Measurements from ENCODE around the gene FOXP1. TPM values are rescaled to one million over a fixed set of nuclear protein-coding genes. Genes with fewer than 3 reads are reported as not detected.

FOXP1 gene
- total and polyA plus RNA-seq, 4 donors, result 4.9 to 35.4 (median 32.0) TPM

DNA sequence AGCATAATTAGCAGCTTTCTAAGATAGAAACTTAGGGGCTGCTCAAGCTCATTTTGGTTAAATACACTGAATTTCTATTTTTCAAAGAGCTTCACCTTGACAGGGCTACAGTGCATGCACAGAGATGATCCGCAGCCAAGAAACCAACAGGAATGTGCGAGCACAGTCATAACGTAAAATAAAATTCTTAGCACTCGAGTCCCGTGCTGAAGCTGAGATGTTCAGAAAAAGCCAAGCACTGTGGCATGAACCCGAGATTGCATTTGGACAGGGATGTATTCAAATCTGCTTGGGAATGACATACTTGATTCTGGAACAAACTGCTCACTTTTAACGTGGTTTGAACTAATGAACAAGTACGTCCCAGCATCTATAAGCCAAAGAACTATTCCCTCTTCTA is 340.3 kb downstream of the FOXP1 start:
- TF ChIP-seq EGR1 (IDR thresholded peaks at IDR 0.05; ENCODE audit: low read depth in 2 of 2) (no peak), RAD21 (IDR thresholded peaks at IDR 0.05) (no peak), YY1 (IDR thresholded peaks at IDR 0.05) (no peak), FOXA2 (IDR thresholded peaks at IDR 0.05) (no peak), HNF4A (conservative IDR thresholded peaks at IDR 0.05) (no peak), NR2F2 (IDR thresholded peaks at IDR 0.05) (no peak), JUND (IDR thresholded peaks at IDR 0.05) (no peak), FOXA1 (IDR thresholded peaks at IDR 0.05) (no peak), RXRA (IDR thresholded peaks at IDR 0.05) (no peak), TAF1 (conservative IDR thresholded peaks at IDR 0.05) (no peak), SP1 (IDR thresholded peaks at IDR 0.05) (no peak), GABPA (IDR thresholded peaks at IDR 0.05 in 1 of 2, conservative IDR thresholded peaks at IDR 0.05 in 1 of 2) (no peak)
- TF ChIP-seq, protein P1, sequence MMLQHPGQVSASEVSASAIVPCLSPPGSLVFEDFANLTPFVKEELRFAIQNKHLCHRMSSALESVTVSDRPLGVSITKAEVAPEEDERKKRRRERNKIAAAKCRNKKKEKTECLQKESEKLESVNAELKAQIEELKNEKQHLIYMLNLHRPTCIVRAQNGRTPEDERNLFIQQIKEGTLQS (IDR thresholded peaks at IDR 0.05), result no peak
- TF ChIP-seq, protein P2, sequence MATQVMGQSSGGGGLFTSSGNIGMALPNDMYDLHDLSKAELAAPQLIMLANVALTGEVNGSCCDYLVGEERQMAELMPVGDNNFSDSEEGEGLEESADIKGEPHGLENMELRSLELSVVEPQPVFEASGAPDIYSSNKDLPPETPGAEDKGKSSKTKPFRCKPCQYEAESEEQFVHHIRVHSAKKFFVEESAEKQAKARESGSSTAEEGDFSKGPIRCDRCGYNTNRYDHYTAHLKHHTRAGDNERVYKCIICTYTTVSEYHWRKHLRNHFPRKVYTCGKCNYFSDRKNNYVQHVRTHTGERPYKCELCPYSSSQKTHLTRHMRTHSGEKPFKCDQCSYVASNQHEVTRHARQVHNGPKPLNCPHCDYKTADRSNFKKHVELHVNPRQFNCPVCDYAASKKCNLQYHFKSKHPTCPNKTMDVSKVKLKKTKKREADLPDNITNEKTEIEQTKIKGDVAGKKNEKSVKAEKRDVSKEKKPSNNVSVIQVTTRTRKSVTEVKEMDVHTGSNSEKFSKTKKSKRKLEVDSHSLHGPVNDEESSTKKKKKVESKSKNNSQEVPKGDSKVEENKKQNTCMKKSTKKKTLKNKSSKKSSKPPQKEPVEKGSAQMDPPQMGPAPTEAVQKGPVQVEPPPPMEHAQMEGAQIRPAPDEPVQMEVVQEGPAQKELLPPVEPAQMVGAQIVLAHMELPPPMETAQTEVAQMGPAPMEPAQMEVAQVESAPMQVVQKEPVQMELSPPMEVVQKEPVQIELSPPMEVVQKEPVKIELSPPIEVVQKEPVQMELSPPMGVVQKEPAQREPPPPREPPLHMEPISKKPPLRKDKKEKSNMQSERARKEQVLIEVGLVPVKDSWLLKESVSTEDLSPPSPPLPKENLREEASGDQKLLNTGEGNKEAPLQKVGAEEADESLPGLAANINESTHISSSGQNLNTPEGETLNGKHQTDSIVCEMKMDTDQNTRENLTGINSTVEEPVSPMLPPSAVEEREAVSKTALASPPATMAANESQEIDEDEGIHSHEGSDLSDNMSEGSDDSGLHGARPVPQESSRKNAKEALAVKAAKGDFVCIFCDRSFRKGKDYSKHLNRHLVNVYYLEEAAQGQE (IDR thresholded peaks at IDR 0.05), result no peak
- TF ChIP-seq, protein P3, sequence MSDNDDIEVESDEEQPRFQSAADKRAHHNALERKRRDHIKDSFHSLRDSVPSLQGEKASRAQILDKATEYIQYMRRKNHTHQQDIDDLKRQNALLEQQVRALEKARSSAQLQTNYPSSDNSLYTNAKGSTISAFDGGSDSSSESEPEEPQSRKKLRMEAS (IDR thresholded peaks at IDR 0.05), result no peak
- TF ChIP-seq, protein P4, sequence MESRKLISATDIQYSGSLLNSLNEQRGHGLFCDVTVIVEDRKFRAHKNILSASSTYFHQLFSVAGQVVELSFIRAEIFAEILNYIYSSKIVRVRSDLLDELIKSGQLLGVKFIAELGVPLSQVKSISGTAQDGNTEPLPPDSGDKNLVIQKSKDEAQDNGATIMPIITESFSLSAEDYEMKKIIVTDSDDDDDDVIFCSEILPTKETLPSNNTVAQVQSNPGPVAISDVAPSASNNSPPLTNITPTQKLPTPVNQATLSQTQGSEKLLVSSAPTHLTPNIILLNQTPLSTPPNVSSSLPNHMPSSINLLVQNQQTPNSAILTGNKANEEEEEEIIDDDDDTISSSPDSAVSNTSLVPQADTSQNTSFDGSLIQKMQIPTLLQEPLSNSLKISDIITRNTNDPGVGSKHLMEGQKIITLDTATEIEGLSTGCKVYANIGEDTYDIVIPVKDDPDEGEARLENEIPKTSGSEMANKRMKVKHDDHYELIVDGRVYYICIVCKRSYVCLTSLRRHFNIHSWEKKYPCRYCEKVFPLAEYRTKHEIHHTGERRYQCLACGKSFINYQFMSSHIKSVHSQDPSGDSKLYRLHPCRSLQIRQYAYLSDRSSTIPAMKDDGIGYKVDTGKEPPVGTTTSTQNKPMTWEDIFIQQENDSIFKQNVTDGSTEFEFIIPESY (IDR thresholded peaks at IDR 0.05), result no peak
- TF ChIP-seq, protein P5, sequence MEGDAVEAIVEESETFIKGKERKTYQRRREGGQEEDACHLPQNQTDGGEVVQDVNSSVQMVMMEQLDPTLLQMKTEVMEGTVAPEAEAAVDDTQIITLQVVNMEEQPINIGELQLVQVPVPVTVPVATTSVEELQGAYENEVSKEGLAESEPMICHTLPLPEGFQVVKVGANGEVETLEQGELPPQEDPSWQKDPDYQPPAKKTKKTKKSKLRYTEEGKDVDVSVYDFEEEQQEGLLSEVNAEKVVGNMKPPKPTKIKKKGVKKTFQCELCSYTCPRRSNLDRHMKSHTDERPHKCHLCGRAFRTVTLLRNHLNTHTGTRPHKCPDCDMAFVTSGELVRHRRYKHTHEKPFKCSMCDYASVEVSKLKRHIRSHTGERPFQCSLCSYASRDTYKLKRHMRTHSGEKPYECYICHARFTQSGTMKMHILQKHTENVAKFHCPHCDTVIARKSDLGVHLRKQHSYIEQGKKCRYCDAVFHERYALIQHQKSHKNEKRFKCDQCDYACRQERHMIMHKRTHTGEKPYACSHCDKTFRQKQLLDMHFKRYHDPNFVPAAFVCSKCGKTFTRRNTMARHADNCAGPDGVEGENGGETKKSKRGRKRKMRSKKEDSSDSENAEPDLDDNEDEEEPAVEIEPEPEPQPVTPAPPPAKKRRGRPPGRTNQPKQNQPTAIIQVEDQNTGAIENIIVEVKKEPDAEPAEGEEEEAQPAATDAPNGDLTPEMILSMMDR (IDR thresholded peaks at IDR 0.05; ENCODE audit: low read depth, low read length, missing input control), result no peak
- WGBS, result 97% methylated on average over 8 of the region's 8 CpGs
- Histone ChIP-seq H3K4me1 (ENCODE audit: control insufficient read depth in 4 of 4, insufficient read depth in 4 of 4, low read length in 3 of 4) (peaks cover 8 to 29% (median 24%) of the 10 kb centered on the region in 4 donors), H3K9me3 (ENCODE audit: control insufficient read depth in 4 of 4, low read length in 3 of 4) (no peaks in the 10 kb centered on the region), H3K4me3 (ENCODE audit: low read depth in 1 of 3, low read length in 3 of 3) (no peak overlapping the region), H3K27ac (ENCODE audit: low read depth in 1 of 2, low read length in 2 of 2) (no peak overlapping the region), H3K9ac (ENCODE audit: low read depth in 1 of 2, low read length in 2 of 2) (no peak overlapping the region), H3K36me3 (ENCODE audit: control insufficient read depth in 4 of 4, insufficient read depth in 3 of 4, low read depth in 1 of 4, low read length in 3 of 4) (no peaks in the 10 kb centered on the region), H3K27me3 (ENCODE audit: control insufficient read depth in 4 of 4, insufficient read depth in 4 of 4, low read length in 3 of 4) (no peaks in the 10 kb centered on the region)
- no peak for DNase-seq (ENCODE audit: low spot score)
